Ishikawa (cell line): Measurements from ENCODE around the gene CYP2C8.

ENCODE experiments used
- CREB1 ChIP-seq: IDR thresholded peaks from 2 replicates; pipeline ENCODE4 v1.6.1; 2012; ENCODE audit warnings: low read depth
- EGR1 ChIP-seq: IDR thresholded peaks from 2 replicates; pipeline ENCODE4 v1.6.1; 2012
- REST ChIP-seq: IDR thresholded peaks from 2 replicates; pipeline ENCODE4 v1.6.1; 2012; ENCODE audit warnings: low read depth, mild to moderate bottlenecking
- TAF1 ChIP-seq: IDR thresholded peaks from 2 replicates; pipeline ENCODE4 v1.6.1; 2012; ENCODE audit warnings: low read depth, mild to moderate bottlenecking

DNA sequence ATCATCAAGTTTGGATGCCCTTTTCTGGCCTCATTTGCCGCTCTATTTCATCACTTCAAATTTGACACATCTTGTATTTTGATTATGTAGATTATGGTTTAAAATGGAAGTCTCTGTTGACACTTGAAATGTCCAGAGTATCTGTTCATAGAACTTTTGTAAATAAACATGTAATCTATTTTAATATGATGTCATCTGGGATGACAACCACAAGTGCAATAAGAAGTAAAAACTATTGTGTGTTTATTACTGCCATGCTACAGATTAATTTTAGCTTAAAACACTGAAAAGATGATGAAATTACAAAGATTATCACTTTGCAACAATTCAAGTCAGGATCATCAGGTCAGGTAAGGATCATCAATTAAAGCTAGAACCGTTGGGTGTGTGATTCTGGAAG is 30.0 kb downstream of the CYP2C8 start:
- TF ChIP-seq REST: no peak
- TF ChIP-seq TAF1: no peak
- TF ChIP-seq EGR1: no peak
- no peak for TF ChIP-seq CREB1
